Transverse colon (tissue), 4 donors: Measurements from ENCODE around the gene ZNF438. TPM values are rescaled to one million over a fixed set of nuclear protein-coding genes. Genes with fewer than 3 reads are reported as not detected.

ENCODE experiments used
- DNase-seq: peaks from one replicate; pipeline ENCODE4 v3.0.0-alpha.2; 2019
- H3K27ac ChIP-seq, 4 donors: fragments of 200-600 bp; sonication (generic); 2 replicates each; pipeline ENCODE4 v1.5.1; 2016 to 2018; ENCODE audit warnings: inconsistent platforms in 4 of 4
- H3K27me3 ChIP-seq: fragments of 200-600 bp; sonication (generic); 2 replicates; pipeline ENCODE4 v1.5.1; 2017; ENCODE audit warnings: inconsistent platforms
- H3K36me3 ChIP-seq, 4 donors: fragments of 200-600 bp; sonication (generic); 2 replicates each; pipeline ENCODE4 v1.5.1; 2017 to 2019; ENCODE audit warnings: inconsistent platforms in 4 of 4
- H3K4me1 ChIP-seq, 4 donors: fragments of 200-600 bp; sonication (generic); 2 replicates each; pipeline ENCODE4 v1.5.1; 2017 to 2020; ENCODE audit warnings: inconsistent platforms in 4 of 4
- H3K4me3 ChIP-seq, 4 donors: fragments of 200-600 bp; sonication (generic); 1 replicate in 1 of 4; 2 replicates in 3 of 4; pipeline versions ENCODE4 v1.5.1 to v1.6.1; 2017 to 2019; ENCODE audit warnings: inconsistent platforms in 4 of 4
- H3K9me3 ChIP-seq, 2 donors: fragments of 200-600 bp; sonication (generic); 2 replicates each; pipeline ENCODE4 v1.5.1; 2017 to 2019; ENCODE audit warnings: inconsistent platforms in 2 of 2
- CTCF ChIP-seq, 5 experiments: fragments of 200-600 bp in 3 of 5; fragments of 450-650 bp in 2 of 5; sonication (generic) in 3 of 5; IDR thresholded peaks; 1 replicate in 2 of 5; 2 replicates in 3 of 5; pipeline ENCODE4 v1.5.1; 2016 to 2017; ENCODE audit warnings: antibody characterized with exemption in 5 of 5, inconsistent platforms in 3 of 5, mild to moderate bottlenecking in 2 of 5, moderate library complexity in 1 of 5
- EP300 ChIP-seq: sonication (generic); formaldehyde crosslinking; IDR thresholded peaks from one replicate; pipeline ENCODE4 v1.6.1; 2017; ENCODE audit warnings: antibody characterized with exemption, low read depth
- POLR2A ChIP-seq: fragments of 450-650 bp; IDR thresholded peaks from one replicate; pipeline ENCODE4 v1.6.1; 2016; ENCODE audit warnings: antibody characterized with exemption, mild to moderate bottlenecking, moderate library complexity
- POLR2AphosphoS5 ChIP-seq, 3 donors: sonication (generic); formaldehyde crosslinking; IDR thresholded peaks; one replicate each; pipeline ENCODE4 v1.6.1; 2016; ENCODE audit warnings: antibody characterized with exemption in 3 of 3
- WGBS, 2 donors: methylation state at CpG; one replicate each; pipeline ENCODE4 v1.1.5; 2018; ENCODE audit warnings: low coverage in 1 of 2; 5-methylcytosine and 5-hydroxymethylcytosine counted together
- in situ Hi-C, 4 donors: fragments of 200-750 bp; cut with MboI; loops; one replicate each; pipeline versions ENCODE4 v1.15.0 to v1.15.1; 2017; ENCODE audit warnings: low sequenced_read_pairs in 3 of 4, low pct_ligation_motif_present in 1 of 4, low pct_unique_long_range_greater_than_20kb in 1 of 4
- intact Hi-C: fragments of 100-400 bp; cut with DNase I; formaldehyde crosslinking; loops from one replicate; pipeline ENCODE4 v1.15.1; 2023; ENCODE audit warnings: low total_unique reads
- total RNA-seq, 4 donors: library from RNA; depleted of rRNA; stranded (reverse); fragments of >200 nt; gene quantifications; one replicate each; pipeline ENCODE4 v1.1.0, GENCODE V29; 2016

The ZNF438 gene
- total RNA-seq, 4 donors from 2014 or later: 4.4 to 7.4 (median 6.4) TPM

GRCh38 chr10:30832749-30833627 is 198.7 kb downstream of the ZNF438 start:
- Histone ChIP-seq H3K4me1 (peaks cover 0 to 16% (median 0%) of the 10 kb centered on the region in 4 donors), H3K4me3 (no peak overlapping the region), H3K27me3 (no peaks in the 10 kb centered on the region), H3K27ac (no peak overlapping the region), H3K9me3 (no peaks in the 10 kb centered on the region), H3K36me3 (no peaks in the 10 kb centered on the region)
- 38 to 62% methylated on average over 5 to 13 of the region's 13 CpGs for WGBS, 2 donors
- intact Hi-C loops: no loop called here
- no peak for DNase-seq
- in situ Hi-C loops: no loop called here
- TF ChIP-seq EP300 (no peak), POLR2AphosphoS5 (IDR thresholded peaks at IDR 0.05) (no peak), CTCF (IDR thresholded peaks at IDR 0.05) (no peak), POLR2A (no peak)

- Histone ChIP-seq H3K27ac (no peak overlapping the region), H3K4me1 (peaks cover 0 to 19% (median 0%) of the 10 kb centered on the region in 4 donors), H3K9me3 (no peaks in the 10 kb centered on the region), H3K27me3 (no peaks in the 10 kb centered on the region), H3K4me3 (no peak overlapping the region), H3K36me3 (no peaks in the 10 kb centered on the region)
- intact Hi-C loops (no loop called here), in situ Hi-C loops (no loop called here)
- DNase-seq: no peak
- TF ChIP-seq POLR2A (no peak), CTCF (IDR thresholded peaks at IDR 0.05) (no peak), POLR2AphosphoS5 (IDR thresholded peaks at IDR 0.05) (no peak), EP300 (no peak)
- 83% methylated on average over 9 to 10 of the region's 10 CpGs for WGBS, 2 donors
These were observed 199.5 kb downstream of the ZNF438 start for GRCh38 chr10:30832001-30832748.

- Histone ChIP-seq H3K9me3 (no peaks in the 10 kb centered on the region), H3K27ac (no peak overlapping the region), H3K27me3 (no peaks in the 10 kb centered on the region), H3K4me3 (no peak overlapping the region), H3K36me3 (no peaks in the 10 kb centered on the region), H3K4me1 (peaks cover 0 to 19% (median 0%) of the 10 kb centered on the region in 4 donors)
- no peak for TF ChIP-seq EP300
- WGBS, 2 donors: 93 to 100% methylated on average over 1 to 5 of the region's 5 CpGs
- intact Hi-C loops: no loop called here
- in situ Hi-C loops: no loop called here
- DNase-seq: no peak
These were observed 200.2 kb downstream of the ZNF438 start for GRCh38 chr10:30831426-30831825.

GRCh38 chr10:30830315-30831230 is 201.1 kb downstream of the ZNF438 start:
- no peaks in the 10 kb centered on the region for H3K27me3 ChIP-seq
- H3K4me3 ChIP-seq: no peak overlapping the region
- in situ Hi-C loops: no loop called here
- no peak for DNase-seq
- TF ChIP-seq POLR2AphosphoS5 (IDR thresholded peaks at IDR 0.05): no peak
- TF ChIP-seq CTCF (IDR thresholded peaks at IDR 0.05): no peak
- TF ChIP-seq EP300: no peak
- 80 to 88% methylated on average over 8 to 14 of the region's 14 CpGs for WGBS, 2 donors
- intact Hi-C loops: no loop called here
- no peaks in the 10 kb centered on the region for H3K9me3 ChIP-seq
- H3K36me3 ChIP-seq: no peaks in the 10 kb centered on the region
- no peak overlapping the region for H3K27ac ChIP-seq
- H3K4me1 ChIP-seq: peaks cover 0 to 19% (median 0%) of the 10 kb centered on the region in 4 donors
